Measurements from ENCODE around the gene SNAP47. TPM values are rescaled to one million over a fixed set of nuclear protein-coding genes. Genes with fewer than 3 reads are reported as not detected.
A peak's percentile ranks its signal among the peaks of the same experiment; 100 is the strongest.

Gene SNAP47
- total RNA-seq, 4 donors from 2014 or later = 11.3 to 28.5 (median 20.2) TPM

GRCh38 chr1:227785805-227786671, 50.8 kb downstream of the SNAP47 start:
- H3K36me3 ChIP-seq = peaks cover 0 to 13% (median 0%) of the 10 kb centered on the region in 3 donors
- TF ChIP-seq POLR2A (IDR thresholded peaks at IDR 0.05) (no peak), CTCF (IDR thresholded peaks at IDR 0.05) (no peak)
- H3K9me3 ChIP-seq = no peaks in the 10 kb centered on the region
- intact Hi-C loops (cut with DNase I) = loop anchor here (5.0 to 10.0 kb wide), 2 partner anchors 101 to 299 kb away; partner anchors contain the start of gene ARF1
- no peak overlapping the region for H3K27ac ChIP-seq
- 65 to 92% methylated on average over 7 to 16 of the region's 19 CpGs for WGBS, 2 donors
- H3K4me1 ChIP-seq = peaks cover 13 to 51% (median 19%) of the 10 kb centered on the region in 3 donors
- H3K27me3 ChIP-seq = peaks cover 0 to 14% (median 0%) of the 10 kb centered on the region in 4 donors
- DNase-seq = no peak
- no peak overlapping the region for H3K4me3 ChIP-seq

- intact Hi-C loops (cut with DNase I) = loop anchor here (5.0 to 10.0 kb wide), 2 partner anchors 100 to 298 kb away; partner anchors contain the start of gene ARF1
- DNase-seq = no peak
- Histone ChIP-seq H3K27me3 (peaks cover 0 to 14% (median 0%) of the 10 kb centered on the region in 4 donors), H3K27ac (peak overlapping the region; percentile 80 to 95 (median 87)), H3K9me3 (no peaks in the 10 kb centered on the region), H3K4me1 (peaks cover 13 to 60% (median 19%) of the 10 kb centered on the region in 3 donors), H3K4me3 (peak overlapping the region; percentile 47 to 87 (median 74)), H3K36me3 (peaks cover 0 to 8% (median 0%) of the 10 kb centered on the region in 3 donors)
- TF ChIP-seq POLR2A (IDR thresholded peaks at IDR 0.05) (no peak), CTCF (IDR thresholded peaks at IDR 0.05) (no peak)
- 24 to 43% methylated on average over 16 to 21 of the region's 45 CpGs for WGBS, 2 donors
Observed at GRCh38 chr1:227786673-227787512, 51.7 kb downstream of the SNAP47 start.

- 0% methylated on average over 3 to 13 of the region's 60 CpGs for WGBS, 2 donors
- Histone ChIP-seq H3K27ac (peak overlapping the region; percentile 80 to 95 (median 87)), H3K4me3 (peak overlapping the region; percentile 47 to 87 (median 74)), H3K4me1 (peaks cover 13 to 63% (median 19%) of the 10 kb centered on the region in 3 donors), H3K27me3 (peaks cover 0 to 14% (median 0%) of the 10 kb centered on the region in 4 donors), H3K36me3 (peaks cover 0 to under 1% (median 0%) of the 10 kb centered on the region in 3 donors), H3K9me3 (no peaks in the 10 kb centered on the region)
- intact Hi-C loops (cut with DNase I) = loop anchor here (5.0 to 10.0 kb wide), 2 partner anchors 100 to 297 kb away; partner anchors contain the start of gene ARF1
- DNase-seq = peak; percentile 74
- TF ChIP-seq CTCF (IDR thresholded peaks at IDR 0.05) (peak in 1 of 6 experiments; percentile 9), POLR2A (IDR thresholded peaks at IDR 0.05) (peak in 1 of 4 donors; percentile 68)
Observed at GRCh38 chr1:227787513-227788270, 52.5 kb downstream of the SNAP47 start.

- peaks cover 13 to 68% (median 19%) of the 10 kb centered on the region in 3 donors for H3K4me1 ChIP-seq
- intact Hi-C loops (cut with DNase I) = loop anchor here (5.0 to 10.0 kb wide), 2 partner anchors 99 to 296 kb away; partner anchors contain the start of gene ARF1
- 1% methylated on average over 21 to 24 of the region's 68 CpGs for WGBS, 2 donors
- no peaks in the 10 kb centered on the region for H3K9me3 ChIP-seq
- H3K36me3 ChIP-seq = no peaks in the 10 kb centered on the region
- H3K27ac ChIP-seq = peak overlapping the region; percentile 80 to 95 (median 87)
- DNase-seq = no peak
- TF ChIP-seq CTCF (IDR thresholded peaks at IDR 0.05) (no peak), POLR2A (IDR thresholded peaks at IDR 0.05) (peak in 3 of 4 donors; percentile 17 to 74 (median 43))
- peaks cover 0 to 14% (median 0%) of the 10 kb centered on the region in 4 donors for H3K27me3 ChIP-seq
- peak overlapping the region; percentile 47 to 87 (median 74) for H3K4me3 ChIP-seq
Observed at GRCh38 chr1:227788271-227789083, 53.2 kb downstream of the SNAP47 start.

Data from esophagus squamous epithelium (tissue), 5 donors.